Islet of Langerhans (tissue), 1 donor: Measurements from ENCODE around the gene HSD17B1.

ENCODE experiments used
- FAIRE-seq: peaks from one replicate; lab custom pipeline; 2011; peaks lifted over from hg19 to GRCh38; lab: Jason Lieb, UNC

The HSD17B1 gene

DNA sequence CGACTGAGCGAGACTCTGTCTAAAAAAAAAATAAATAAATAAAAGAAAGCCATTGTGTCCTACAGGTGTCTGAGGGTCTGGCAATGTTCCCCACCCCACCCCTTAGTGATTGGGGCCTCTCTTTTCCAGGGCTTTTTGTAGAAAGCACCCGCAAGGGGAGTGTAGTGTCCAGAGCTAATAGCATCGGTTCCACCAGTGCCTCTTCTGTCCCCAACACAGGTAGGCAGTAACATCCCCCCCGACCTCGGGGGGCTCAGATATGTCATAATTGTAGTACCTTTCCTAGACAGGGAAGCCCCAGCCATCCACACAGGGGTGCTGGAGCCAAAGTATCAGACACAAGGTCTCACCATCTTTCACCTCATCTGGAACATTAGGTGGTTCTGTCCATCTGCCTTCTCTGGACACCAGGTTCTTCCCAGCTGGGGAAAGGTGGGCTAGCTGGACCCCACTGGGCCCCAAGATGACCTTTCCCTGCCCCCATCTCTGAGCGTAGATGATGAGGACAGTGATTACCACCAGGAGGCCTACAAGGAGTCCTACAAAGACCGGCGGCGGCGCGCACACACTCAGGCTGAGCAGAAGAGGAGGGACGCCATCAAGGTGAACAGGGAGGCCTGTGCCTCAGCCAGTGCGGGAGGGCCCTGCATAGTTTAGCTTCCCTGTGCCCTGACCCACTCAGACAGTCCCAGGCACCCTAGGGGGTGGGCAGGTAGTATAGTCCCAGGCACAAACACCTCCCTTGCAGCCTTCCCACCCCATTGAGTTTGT lies 15.8 kb downstream of the HSD17B1 start:
- FAIRE-seq: no peak

DNA sequence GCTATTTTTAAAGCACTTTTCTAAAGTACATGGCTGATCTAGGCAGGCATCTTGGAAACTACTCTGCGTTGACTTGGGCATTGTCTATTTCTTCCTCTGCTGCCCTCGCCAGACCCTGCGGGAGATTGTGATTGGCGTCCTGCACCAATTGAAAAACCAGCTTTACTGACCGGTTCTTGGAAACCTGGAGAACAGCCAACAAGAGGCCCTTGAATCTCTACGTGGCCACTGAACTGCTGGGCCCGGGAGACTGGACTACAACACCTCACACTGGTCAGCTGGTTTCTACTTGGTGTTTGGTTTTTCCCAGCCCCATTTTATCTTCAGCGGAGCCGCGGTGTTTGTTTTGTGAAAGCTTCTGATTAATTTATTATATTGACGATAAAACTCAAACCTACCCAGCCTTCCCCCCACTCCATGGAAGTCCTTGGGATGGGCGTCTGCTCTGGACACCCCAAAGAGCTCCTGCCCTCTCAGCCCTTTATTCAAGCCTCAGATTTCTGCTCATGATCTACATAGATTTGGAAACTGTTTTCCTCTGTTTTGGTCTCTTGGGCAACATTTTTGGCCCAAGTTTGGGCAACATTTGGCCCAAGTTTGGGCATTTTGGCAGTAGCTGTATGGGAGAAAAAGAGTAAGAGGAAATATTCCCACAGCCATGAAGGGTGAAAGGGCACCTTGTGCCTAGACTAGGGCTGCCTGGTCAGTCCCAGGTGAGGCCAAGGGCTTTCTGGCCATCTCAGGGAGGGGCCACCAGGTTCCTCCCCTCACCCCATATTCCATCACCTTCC lies 18.9 kb downstream of the HSD17B1 start:
- FAIRE-seq: no peak

DNA sequence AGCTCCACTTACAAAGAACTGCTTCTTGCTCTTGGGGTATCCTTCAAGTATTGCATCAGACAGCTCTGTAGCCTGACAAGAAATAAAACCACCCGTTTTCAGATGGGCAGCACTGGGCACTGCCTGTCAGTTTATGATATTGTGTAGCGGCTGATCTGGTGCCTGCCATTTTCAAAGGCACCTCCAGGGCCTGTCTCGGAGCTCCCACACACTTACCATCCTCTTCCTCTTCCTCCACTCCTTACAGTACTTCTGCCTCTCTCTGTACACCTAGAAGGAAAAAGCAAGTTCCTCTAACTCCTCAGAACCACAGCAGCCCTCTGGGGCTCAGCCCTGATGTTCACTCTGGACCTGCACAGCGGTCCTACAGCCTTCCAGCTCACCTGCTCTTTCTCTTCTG lies 20.4 kb downstream of the HSD17B1 start:
- FAIRE-seq: no peak

DNA sequence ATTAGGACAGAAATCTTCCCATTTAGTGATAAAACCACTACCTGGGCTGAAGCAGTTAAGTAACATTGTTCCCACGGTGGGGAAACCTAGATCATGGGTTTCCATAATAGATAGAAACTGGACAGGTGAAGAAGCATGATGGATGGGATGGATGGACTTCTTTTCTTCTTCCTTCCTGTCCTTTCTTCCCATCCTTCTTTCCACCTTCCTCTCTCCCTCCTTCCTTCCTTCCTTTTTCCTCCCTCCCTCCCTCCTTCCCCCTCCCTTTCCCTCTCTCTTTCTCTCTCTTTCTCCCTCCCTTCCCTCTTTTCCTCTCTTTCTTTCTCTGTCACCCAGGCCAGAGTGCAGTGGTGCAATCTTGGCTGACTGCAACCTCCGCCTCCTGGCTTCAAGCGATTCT lies 21.7 kb downstream of the HSD17B1 start:
- no peak for FAIRE-seq

DNA sequence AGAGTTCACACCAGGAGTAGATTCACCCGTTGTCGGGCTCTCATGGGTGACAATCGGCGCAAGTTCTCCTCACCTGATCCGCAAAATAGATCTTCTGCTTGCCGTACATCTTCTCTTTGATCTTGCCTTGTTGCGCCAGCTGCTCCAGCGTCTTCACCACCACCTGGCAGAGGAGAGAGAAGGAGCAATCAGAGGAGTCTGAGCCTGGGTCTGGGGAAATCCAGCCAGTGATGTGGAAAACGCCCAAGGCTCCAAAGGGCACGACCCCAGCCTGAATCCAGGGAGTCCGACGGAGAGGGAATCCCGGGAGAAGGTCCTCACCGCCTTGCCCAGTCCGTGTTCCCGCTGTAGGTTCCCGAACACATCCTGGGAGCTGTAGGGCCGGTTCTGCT lies 24.4 kb downstream of the HSD17B1 start:
- FAIRE-seq: no peak

DNA sequence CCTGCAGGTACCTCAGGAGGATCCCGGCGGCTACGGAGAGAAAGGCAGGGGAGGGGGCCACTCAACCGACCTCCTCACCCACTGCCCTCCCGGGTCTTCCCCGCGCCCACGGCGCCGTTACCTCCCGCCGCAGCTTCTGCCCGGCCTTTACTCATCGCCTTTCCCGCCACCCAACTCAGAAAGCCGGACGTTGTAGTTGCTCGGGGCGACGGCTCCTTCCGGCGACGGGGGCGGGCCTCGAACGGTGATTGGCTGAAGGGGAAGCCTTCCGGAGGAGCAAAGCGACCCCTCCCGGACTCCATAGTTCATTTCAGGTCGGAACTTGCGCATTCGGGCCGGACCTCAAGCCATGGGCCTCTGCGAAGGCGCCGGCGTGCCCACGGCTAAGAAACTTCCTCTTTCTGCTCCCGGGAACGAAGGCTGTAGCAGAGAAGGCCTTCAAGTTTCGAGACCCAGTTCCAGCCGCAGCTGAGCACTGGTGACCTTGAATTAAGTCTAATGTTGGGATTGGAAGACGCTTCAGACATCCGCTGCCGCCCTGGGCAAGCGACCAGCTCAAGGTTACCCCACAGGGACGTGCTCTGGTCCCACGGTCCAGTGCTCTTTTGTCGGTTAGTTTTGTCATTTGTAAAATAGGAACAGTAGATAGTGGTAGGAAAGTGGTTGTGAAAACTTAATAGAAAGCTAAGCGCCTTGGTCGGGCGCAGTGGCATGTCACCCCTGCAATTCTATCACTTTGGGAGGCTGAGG lies 25.0 kb downstream of the HSD17B1 start, which contains the start of gene PSMC3IP:
Gene PSMC3IP (minus strand): TSS at position 198 of the 750 bp plus-strand sequence. CDS start 43 bp downstream, at position 155.
- FAIRE-seq: no peak

DNA sequence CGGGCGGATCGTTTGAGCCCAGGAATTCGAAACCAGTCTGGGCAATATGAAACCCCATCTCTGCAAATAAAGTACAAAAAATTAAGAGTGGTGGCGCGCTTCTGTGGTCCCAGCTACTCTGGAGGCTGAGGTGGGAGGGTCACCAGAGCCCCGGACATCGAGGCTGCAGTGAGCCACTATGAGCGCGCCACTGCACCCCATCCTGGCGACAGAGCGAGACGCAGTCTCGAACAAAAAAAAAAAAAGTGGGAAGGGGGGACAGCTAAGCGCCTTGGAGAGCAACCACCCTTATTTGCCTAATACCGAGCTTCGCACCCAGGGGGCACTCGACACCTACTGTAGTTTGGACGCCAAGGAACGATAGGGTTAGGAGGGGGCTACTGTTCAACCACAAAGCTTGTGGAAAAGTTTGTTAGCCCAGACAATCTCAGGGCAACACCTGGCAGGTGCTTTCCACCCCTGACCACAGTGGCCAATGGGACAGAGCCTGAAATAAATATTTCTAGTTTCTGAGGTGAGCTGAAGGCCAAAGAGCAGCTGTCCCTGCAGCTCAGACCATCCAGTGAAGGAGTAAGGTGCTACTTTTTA lies 25.7 kb downstream of the HSD17B1 start:
- no peak for FAIRE-seq

DNA sequence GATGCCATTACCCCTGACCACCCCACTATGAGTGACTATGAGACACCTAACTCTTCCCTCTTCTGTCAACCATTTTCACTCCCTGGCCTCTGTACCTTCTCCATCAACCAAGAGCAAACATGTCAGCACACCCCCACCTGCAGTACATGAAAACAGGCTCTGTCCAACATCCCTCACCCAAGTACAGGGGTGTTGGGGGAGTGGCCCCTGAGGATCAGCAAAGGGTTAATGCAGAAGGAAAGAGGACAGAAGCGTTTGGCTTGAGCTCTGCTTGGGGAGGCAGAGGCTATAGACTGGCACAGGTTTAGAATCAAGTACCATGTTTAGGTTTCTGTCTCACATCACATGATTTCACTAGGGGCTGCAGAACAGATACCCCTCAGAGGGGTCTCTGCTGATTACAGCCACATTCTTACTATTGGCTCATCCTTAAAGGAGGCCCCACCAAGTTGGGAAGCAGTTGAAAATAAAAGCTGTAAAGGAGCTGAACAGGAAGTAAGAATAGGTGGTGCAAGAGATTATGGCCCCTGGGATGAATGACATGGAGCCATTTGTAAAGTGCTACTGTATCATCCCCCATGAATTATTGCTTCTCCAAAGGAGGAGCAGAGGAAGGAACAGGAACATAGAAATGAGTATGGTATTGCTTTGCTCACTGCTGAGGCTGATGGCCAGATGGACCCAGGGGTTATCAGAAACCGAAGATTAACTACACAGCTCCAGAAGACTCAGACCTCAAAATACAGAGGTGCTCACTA lies 27.2 kb downstream of the HSD17B1 start:
- no peak for FAIRE-seq

DNA sequence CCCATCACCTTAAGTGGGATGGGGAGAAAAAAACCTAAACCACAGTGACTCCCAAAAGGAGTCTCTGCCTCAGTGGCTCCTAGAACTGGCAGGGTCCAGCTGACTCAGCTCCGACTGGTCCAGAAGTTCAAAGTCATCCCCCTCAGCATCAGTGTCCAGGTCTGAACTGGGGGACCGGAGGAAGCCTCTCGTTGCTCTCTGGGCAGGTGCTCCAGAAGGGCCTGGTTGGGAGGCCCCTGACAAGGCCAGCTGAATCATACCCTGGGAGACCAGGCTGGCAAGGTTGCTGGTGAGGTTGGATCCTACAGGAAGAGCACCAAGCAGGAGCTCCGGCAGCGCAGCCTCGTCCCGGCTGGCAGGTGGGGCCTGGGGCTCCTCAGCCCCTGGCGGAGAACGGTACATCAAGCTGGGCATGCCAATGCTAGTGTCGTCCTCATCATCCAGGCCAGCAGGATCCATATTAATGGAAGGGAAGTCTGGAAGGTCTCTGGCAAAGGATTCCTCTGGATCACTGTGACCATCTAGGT lies 29.1 kb downstream of the HSD17B1 start:
- no peak for FAIRE-seq

DNA sequence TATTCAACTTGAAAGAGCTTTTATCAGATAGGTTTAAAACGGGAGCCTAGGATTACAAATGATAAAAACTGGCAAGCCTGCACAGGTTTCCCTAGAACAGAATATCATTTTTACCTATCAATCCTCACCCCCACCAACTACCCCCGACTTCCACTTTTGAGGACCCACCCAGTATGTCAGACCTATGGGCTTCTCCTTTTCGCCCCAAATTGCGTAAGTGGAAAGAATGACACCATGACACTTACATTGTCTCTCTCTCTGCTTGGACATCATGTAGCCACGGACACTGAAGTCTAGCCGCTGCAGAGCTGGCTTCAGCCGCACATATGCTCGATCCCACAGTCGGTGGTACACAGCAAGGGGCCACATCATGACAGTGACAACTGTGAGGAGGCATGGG lies 32.2 kb downstream of the HSD17B1 start:
- no peak for FAIRE-seq

DNA sequence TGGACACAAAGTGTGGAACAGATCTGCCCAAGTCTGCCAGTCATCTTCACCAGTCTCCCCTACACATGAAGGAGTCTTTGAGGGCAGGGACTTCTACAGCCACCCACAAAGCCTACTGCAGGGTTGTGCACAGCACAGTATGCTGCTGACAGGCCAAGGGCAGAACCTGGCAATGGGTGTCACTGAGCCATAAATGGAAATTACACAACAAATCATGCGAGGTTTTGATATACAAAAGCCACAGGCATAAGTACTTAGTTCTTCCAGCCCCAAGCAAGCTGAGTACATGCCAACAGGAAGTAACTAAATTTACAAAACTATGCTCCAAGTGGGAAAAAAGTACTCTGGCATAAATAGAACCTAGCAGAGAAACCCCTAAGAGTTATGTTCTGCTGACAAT lies 32.6 kb downstream of the HSD17B1 start:
- FAIRE-seq: no peak

DNA sequence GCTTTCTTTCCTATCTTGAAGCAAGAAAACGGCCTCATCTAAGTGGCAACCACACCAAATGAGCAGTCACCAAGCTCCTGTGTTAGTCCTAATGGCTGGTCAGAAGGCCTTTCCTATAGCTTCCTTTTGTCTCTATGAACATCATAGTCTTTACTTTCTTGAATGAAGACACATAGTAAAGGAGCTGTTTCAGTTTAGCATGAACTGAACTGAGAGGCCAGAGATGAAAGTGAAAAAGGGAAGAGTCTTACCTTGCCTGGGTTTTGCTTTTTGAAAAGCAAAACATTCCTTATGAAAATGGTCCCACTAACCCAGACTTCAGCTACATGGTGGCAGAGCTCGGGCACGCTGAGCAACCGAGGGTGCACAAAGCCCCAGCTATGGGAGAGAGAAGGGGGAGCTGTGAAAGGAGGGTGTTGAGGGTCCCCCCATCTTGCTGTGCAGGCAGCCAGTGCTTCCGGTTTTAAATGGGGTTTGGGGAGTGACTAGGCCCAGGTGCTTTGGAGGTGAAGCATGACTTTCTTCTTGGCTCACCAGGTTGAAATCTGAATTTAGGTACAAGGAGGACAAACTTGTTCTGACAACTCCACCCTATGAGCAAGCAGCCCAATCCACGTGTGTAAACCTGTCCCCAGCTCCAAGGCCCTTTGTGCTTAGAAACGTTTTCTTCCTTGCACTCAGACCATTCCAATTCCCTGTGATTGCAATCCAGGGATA lies 33.9 kb downstream of the HSD17B1 start:
- FAIRE-seq: no peak

DNA sequence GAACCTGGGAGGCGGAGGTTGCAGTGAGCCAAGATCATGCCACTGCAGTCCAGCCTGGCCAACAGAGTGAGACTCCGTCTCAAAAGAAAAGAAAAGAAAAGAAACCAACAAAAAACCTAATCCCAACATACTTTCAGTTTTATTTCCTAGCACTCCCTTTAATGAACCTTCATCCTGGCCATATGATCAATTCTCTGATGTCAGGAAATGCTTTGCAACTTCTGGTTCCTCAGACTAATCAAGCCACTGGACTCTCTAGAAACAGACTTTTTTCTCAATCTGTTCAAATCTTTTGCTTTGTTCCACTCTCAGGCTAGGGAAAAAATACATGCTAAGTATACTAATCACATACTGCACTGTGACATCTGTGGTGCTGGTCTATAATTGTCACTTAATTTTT lies 38.2 kb downstream of the HSD17B1 start:
- FAIRE-seq: no peak

DNA sequence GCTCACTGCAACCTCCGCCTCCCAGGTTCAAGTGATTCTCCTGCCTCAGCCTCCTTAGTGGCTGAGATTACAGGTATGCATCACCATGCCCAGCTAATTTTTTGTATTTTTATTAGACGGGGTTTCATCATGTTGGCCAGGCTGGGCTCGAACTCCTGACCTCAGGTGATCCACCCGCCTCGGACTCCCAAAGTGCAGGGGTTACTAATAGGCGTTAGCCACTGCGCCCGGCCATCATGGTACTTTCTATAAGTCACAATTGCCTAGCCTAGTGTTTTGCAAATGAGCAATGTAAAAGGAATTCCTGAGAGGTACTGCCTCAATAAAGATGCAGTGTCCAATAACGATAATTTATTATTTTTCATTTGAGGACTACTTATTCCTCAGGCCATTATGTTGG lies 38.7 kb downstream of the HSD17B1 start:
- FAIRE-seq: no peak

DNA sequence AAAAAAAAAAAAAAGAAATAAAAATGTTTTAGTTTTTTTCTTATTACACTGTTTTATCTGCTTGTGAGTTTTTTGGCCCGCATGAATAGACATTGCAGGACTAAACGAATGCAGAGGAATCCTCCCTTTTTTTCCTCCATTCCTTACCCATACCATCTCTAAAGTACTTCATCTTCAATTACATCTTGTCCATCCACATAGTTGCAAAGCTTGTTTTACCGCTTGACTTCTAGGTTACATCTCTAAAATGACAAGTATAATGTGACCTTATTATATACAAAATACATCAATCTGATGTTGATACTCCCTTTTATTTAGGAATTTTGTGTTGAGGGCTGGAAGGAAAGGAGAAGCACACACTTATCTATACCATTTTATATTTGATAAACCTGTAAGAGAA lies 43.7 kb downstream of the HSD17B1 start:
- FAIRE-seq: no peak

DNA sequence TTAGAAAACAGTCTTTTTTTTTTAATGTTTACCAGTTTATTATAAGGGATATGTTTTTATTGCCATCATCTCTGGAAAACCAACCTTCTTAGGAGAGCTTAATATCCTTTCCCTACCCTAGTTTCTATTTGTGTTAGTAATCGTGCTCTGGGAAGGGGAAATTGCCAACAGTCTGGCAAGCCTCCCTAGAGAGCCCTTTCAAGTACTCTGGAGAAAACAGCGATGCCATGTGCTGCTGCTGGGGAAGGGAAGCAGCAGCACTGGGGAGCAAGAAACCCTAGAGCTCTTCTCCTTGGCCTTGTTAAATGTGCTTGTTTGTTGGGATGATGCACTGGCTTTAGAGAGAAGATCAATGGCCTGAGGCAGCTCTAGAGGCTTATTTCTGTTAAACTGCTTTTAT lies 46.2 kb downstream of the HSD17B1 start:
- no peak for FAIRE-seq

DNA sequence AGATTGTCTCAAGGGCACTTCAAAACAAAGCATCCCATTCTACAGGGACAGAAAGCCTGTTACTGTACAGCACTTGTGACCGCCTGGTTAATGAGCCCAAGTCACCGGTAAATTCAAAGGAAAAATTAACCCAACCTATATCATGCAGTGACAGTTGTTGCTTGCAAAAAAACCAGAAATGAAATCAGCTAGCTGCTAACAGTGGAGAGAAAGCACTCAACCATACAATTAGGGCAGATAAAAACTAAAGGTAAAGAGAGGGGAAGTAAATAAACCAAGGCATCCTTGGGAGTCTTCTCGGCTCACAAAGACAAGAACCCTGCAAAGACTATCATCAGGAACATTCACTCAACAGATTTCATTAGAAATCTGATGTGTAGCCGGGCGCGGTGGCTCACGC lies 50.6 kb downstream of the HSD17B1 start:
- FAIRE-seq: no peak
